HG03280 (cell line): ENCODE data around the gene TINAGL1.

Experiments used
- ATAC-seq: cut with Tn5 transposase; IDR thresholded peaks from one replicate; pipeline ENCODE4 v1.9.1; 2021; ENCODE audit warnings: mild to moderate bottlenecking, moderate library complexity; ENCODE audit not compliant: unreplicated experiment

Gene TINAGL1

DNA sequence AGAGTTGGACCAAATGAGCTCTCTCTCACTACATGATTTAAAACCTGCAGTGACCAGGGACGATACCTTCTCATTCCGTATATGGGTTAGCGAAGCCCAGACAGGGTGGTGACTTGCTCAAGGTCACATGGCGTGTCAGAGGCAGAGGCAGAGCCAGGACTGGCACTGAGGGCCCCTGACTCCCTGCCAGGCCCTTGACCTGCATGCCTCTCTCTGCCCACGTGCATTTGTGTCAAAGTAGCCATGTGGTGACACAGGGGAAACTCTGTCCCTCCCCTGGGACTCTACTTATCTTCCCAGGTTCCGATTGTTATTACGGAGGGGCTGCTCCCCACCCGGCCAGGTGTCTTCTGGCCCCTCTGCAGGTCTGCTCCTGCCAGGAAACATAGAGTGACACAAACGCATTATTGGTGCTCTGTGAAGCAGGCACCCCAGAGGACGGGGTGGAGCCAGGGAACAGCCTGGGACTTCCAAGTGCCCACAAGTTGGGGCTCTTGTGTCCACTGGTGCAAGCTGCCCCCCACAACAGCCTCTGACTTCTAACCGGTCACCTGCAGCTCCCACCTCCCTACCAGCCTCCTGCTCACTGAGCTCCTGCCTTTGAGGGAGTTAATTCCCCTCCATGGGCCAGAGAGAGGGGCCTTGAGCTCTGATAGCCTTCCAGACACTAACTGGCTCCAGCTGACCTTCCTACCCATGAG, 7.3 kb upstream of the TINAGL1 start:
- no peak for ATAC-seq

GRCh38 chr1:31569596-31570173, 6.6 kb upstream of the TINAGL1 start:
- ATAC-seq: no peak

DNA sequence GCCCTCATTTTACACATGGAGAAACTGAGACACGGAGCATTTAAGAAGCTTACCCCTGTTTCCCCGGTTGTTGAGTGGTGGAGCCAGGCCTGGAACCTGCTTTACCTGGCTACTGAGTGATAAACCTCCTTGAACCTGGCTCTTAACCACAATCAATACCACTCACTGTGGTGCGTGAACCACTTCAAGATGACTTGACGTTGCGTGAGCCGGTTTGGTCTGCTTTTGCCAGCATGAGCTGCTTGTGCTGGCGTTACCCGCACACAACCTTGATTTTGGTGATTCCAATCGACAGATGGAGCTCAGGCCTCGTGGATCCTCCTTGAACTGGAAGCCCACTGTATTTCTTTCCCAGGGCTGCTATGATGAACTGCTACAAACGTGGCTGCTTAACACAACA, 6.1 kb upstream of the TINAGL1 start:
- ATAC-seq: no peak

DNA sequence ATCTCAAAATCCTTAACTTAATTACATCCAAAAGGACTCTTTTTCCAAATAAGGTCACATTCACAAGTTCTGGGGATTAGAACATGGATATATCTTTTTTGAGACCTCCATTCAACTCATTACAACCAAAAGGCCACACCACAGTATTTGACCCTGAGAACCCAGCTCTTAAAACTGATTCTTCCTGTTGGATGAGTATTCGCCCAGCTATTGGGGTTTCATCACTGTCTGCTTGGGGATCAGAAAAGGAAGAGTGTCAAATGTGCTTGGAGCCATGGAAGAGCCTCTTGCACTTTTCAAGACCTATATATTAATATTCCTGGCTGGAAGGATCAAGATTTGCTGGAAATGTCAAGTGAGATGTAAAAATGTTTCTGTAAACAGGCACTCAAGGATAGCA, 5.4 kb upstream of the TINAGL1 start:
- ATAC-seq: no peak

DNA sequence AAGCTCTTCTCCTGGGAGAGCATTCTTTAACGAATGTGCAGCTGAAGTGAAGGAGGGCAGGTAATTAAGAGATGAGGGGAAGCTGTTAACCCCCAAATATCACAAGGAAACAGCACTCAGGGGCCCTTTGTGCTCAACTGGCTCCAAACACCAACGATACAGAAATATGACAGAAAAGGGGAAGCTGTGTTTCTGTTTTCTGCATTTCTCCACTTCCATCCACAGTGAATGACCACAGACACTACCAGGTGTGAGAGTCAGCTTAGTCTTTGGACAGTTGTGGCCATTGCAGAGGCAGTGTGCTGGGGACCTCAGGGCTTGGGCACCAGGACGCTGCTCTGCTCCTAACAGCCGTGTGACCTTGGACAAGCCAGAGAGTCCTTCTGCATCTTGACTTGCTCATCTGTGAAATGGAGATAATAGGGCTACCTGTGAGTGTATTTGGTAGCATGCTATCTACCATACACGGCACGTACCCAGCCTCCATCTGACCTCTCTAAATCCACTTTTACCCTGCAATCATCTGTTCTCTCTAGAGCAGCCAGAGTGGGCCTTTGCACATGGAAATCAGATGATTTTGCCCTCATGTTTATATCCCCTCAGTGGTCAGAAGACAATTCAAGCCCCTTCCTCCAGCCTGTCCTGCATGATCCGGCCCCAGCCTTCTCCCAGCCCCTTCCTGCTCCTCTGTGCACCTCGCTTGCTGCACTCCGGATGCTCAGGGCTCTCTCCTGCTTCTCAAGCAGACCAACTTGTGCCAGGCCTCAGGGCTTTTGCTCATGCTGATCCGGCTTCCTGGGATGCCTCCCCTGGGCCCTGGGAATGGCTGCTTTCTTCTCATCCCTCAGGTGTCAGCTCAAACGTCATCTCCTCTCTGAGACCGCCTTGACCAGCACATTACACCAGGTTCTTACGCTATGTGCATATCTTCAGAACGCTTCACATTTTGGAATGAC, 4.7 kb upstream of the TINAGL1 start:
- ATAC-seq: no peak

GRCh38 chr1:31572323-31573104, 3.8 kb upstream of the TINAGL1 start:
- no peak for ATAC-seq

- no peak for ATAC-seq
Measured at GRCh38 chr1:31573261-31573660, 3.1 kb upstream of the TINAGL1 start.

DNA sequence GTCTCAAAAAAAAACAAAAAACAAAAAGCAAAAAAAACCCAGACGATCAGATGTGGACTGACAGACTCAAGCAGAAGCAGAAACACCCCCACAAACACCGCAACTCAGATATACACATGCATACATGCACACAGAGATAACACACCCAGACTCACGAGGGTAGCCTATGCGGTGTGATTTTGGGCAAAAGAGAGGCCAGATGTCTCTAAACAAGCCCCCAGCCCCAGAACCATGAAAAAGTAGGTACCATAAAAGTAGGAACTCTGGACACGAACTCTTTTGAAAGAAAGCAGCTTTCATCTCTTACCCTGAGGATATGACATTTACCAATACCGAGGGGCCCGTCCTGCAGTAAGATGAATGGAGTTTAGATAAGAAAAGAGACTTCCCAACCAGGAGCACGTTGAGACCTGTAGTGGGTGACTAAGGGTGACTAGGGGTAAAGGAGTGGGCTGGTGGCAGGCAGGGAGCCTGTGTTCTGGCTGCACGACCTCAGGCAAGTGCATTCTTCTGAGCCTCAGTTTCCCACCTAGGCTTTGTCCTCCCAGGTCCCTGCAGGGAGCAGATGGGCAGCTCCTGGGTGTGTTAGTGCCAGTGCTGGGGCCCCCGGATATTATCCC, 1.5 kb upstream of the TINAGL1 start:
- no peak for ATAC-seq

- ATAC-seq: no peak
Measured at GRCh38 chr1:31575369-31576140, 760 bp upstream of the TINAGL1 start.

DNA sequence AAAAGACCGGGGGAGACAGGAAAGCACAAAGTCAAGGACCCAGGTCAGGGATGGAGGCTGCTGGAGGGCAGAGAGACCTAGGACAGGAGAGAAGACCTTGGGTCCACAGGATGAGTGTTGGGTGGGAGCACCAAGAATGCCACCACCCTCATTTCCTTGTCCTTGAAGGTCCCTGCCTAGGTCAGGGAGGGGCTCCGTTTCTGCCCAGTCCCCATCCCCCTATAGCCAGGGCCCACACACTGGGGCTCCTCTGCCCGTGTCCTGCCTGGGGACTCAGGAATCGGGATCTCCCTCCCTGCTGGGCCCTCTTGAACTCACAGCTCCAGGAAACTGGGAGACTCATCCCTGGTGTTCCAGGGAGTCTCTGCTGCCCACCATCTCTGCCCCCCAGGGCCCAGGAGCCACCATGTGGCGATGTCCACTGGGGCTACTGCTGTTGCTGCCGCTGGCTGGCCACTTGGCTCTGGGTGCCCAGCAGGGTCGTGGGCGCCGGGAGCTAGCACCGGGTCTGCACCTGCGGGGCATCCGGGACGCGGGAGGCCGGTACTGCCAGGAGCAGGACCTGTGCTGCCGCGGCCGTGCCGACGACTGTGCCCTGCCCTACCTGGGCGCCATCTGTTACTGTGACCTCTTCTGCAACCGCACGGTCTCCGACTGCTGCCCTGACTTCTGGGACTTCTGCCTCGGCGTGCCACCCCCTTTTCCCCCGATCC, 584 bp downstream of the TINAGL1 start:
- ATAC-seq: no peak

- ATAC-seq: no peak
Measured at GRCh38 chr1:31577515-31578192, 1.3 kb downstream of the TINAGL1 start.

DNA sequence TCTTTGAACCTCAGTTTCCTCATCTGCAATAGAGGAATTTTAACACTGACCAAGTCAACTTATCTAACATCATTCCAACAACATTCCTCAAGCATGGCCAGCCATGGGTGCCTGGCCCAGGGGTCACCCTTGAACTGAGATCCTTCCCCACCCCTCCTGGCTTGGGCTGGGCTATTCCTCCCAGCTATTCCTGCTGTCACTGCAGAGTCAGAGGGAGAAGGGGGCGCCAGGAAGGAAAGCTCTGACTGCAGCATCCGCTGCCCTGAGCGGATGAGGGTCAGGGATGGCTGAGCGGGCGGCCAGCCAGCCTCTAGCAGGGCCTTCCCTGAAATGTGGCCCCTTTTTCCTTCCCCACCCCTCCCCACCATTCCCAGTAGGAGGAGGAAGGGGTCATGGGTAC, 3.1 kb downstream of the TINAGL1 start:
- no peak for ATAC-seq

DNA sequence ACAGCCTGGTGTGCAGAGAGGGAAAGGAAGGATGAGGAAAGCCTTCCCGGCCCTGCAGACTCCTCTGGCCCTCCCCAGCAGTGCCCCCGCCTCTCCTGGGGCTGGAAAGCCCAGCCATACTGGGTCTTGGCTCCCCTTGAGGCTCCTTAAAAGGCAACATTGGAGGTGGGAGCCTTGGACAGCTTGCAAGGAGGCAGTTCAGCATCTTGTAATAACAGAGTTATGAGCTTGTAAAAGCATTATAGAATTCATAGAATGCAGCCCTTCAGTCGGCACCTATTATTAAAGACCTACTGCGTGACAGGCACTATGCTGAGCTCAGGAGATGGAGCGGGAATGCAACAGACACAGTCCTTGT, 4.2 kb downstream of the TINAGL1 start:
- no peak for ATAC-seq

DNA sequence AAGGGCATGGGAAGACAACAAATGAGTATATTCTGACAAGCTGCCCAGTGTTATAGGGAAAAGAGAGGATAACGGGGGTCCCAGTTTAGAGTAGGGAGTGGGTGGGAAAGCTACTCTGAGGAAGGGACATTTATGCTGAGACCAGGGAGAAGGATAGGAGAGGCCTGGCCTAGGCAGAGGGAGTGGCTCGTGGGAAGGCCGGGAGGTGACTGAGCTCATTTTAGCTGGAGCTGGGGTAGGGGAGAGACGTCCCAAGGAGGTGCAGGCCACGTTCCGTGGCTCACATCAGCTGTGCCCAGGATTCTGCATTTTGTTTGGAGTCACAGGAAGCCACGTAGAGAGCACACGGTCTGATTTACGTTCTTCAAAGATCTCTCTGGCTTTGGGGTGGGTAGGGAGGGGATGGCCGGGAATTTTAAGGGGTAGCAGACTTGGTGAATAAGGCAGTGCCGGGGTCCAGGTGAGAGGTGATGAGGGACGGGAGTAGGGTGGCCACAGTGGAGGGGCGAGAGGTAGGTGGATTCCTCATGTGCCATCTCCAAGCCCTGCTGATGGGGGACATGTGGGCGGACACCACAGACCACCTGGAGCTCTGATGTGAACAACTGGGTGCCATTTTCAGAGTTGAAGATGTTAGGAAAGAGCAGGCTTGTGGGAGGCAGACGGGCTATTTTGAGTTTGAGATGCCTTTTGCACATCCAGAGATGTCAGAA, 4.7 kb downstream of the TINAGL1 start:
- no peak for ATAC-seq

DNA sequence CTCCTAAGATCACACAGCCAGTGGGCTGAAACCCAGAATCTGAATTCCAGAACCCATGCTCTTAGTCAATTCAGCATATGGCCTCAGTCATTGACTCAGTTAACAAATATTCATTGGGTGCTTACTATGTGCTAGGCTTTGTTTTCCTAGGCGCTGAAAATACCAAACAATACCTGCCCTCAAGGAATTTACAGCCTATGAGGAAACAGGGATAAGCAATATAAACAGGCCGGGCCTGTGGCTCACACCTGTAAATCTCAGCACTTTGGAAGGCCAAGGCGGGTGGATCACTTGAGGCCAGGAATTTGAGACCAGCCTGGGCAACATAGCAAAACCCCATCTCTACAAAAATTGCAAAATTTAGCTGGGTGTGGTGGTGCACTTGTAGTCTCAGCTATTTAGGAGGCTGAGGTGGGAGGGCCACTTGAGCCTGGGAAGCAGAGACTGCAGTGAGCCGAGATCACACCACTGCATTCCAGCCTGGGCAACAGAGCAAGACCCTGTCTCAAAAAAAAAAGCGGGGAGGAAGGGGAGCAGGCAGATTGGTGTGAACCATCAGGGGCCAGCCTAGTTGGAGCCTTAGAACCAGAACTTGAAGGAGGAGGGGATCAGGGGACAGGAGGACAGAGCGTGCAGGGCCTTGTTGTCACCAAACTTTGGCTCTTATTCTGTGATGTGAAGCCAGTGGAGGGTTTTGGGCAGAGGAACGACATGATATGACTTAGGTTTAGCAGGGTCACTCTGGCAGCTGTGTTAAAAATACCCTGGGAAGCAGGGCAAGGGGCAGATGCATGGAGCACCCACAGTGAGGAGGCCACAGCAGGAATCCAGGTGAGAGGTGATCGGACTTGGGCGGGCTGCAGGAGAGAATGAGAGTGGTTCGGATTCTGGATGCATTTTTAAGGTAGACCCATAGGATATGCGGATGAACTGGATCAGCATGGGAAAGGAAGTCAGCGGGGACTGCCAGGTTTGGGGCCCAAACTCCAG, 5.8 kb downstream of the TINAGL1 start:
- no peak for ATAC-seq

GRCh38 chr1:31583082-31583994, 7.0 kb downstream of the TINAGL1 start:
- no peak for ATAC-seq
